Thyroid gland (tissue), 4 donors: Measurements from ENCODE around the gene COG1. TPM values are rescaled to one million over a fixed set of nuclear protein-coding genes. Genes with fewer than 3 reads are reported as not detected.
A peak's percentile ranks its signal among the peaks of the same experiment; 100 is the strongest.

Experiments used
- DNase-seq, 2 donors: peaks; one replicate each; pipeline ENCODE4 v3.0.0-alpha.2; 2019
- H3K27ac ChIP-seq, 3 donors: fragments of 200-600 bp; sonication (generic); 1 replicate in 2 of 3; 2 replicates in 1 of 3; pipeline ENCODE4 v1.5.1; 2016 to 2019; ENCODE audit warnings: mild to moderate bottlenecking in 1 of 3, moderate library complexity in 1 of 3
- H3K27me3 ChIP-seq: fragments of 200-600 bp; sonication (generic); one replicate; pipeline ENCODE4 v1.5.1; 2019
- H3K36me3 ChIP-seq, 2 donors: fragments of 200-600 bp; sonication (generic); one replicate each; pipeline ENCODE4 v1.5.1; 2016 to 2019
- H3K4me1 ChIP-seq, 2 donors: fragments of 200-600 bp; sonication (generic); one replicate each; pipeline ENCODE4 v1.5.1; 2017 to 2019
- H3K4me3 ChIP-seq, 3 donors: fragments of 200-600 bp; sonication (generic); replicated peaks in 1 of 3; 1 replicate in 2 of 3; 2 replicates in 1 of 3; pipeline ENCODE4 v1.5.1; 2016; ENCODE audit warnings: mild to moderate bottlenecking in 1 of 3
- H3K9me3 ChIP-seq: fragments of 200-600 bp; sonication (generic); one replicate; pipeline ENCODE4 v1.5.1; 2017
- POLR2A ChIP-seq, 2 donors: fragments of 450-650 bp; IDR thresholded peaks; one replicate each; pipeline ENCODE4 v1.6.1; 2017; ENCODE audit warnings: antibody characterized with exemption in 2 of 2, mild to moderate bottlenecking in 2 of 2, moderate library complexity in 1 of 2
- WGBS, 2 donors: methylation state at CpG; one replicate each; pipeline ENCODE4 v1.1.5; 2017; 5-methylcytosine and 5-hydroxymethylcytosine counted together
- intact Hi-C: fragments of 100-400 bp; cut with DNase I; formaldehyde crosslinking; loops from one replicate; pipeline ENCODE4 v1.15.1; 2023
- total RNA-seq, 4 donors: library from RNA; depleted of rRNA; stranded (reverse); fragments of >200 nt; gene quantifications; one replicate each; pipeline ENCODE4 v1.2.3, GENCODE V29; 2016
- TF ChIP-seq, protein P1 (sequence below), 6 experiments: fragments of 200-600 bp in 3 of 6; fragments of 450-650 bp in 3 of 6; sonication (generic) in 3 of 6; IDR thresholded peaks; one replicate each; pipeline ENCODE4 v1.5.1; 2016 to 2019; ENCODE audit warnings: antibody characterized with exemption in 6 of 6, mild to moderate bottlenecking in 2 of 6, inconsistent platforms in 1 of 6, moderate library complexity in 1 of 6

COG1 gene
- total RNA-seq, 4 donors from 2014 or later: 31.9 to 42.9 (median 37.2) TPM

DNA sequence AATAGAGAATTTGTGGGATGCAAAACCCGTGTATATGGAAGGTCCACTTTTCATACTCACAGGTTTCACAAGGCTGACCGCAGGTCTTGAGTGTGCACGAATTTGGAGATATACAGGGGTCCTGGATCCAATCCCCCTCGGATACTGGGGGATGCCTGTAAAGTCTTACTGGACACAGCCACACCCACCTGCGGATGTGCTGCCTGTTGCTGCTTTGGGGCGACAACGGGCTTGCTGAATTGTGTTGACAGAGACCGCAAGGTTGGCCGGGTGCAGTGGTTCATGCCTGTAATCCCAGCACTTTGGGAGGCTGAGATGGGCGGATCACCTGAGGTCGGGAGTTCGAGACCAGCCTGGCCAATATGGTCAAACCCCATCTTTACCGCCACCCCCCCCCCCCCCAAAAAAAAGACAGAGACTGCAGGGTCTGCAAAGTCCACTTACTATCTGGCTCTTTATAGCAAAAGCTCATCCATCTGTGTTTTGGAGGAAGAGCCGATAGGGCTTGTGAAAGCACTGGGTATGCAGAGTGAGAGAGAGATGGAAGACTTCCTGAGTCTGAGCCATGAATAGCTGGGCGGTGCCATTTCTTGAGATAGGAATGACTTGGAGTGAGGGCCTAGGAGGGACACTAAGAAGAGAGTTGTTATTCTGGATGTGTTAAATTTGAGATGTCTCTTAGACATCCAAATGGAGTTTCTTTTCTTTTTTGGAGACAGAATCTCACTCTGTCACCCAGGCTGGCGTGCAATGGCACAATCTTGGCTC, 6.4 kb upstream of the COG1 start:
- Histone ChIP-seq H3K9me3 (no peaks in the 10 kb centered on the region), H3K27me3 (no peaks in the 10 kb centered on the region), H3K27ac (no peak overlapping the region), H3K4me1 (no peaks in the 10 kb centered on the region), H3K4me3 (no peak overlapping the region), H3K36me3 (no peaks in the 10 kb centered on the region)
- 89 to 95% methylated on average over 11 to 16 of the region's 16 CpGs for WGBS, 2 donors
- DNase-seq: no peak
- intact Hi-C loops: no loop called here
- no peak for TF ChIP-seq POLR2A (IDR thresholded peaks at IDR 0.05)
- TF ChIP-seq, protein P1, sequence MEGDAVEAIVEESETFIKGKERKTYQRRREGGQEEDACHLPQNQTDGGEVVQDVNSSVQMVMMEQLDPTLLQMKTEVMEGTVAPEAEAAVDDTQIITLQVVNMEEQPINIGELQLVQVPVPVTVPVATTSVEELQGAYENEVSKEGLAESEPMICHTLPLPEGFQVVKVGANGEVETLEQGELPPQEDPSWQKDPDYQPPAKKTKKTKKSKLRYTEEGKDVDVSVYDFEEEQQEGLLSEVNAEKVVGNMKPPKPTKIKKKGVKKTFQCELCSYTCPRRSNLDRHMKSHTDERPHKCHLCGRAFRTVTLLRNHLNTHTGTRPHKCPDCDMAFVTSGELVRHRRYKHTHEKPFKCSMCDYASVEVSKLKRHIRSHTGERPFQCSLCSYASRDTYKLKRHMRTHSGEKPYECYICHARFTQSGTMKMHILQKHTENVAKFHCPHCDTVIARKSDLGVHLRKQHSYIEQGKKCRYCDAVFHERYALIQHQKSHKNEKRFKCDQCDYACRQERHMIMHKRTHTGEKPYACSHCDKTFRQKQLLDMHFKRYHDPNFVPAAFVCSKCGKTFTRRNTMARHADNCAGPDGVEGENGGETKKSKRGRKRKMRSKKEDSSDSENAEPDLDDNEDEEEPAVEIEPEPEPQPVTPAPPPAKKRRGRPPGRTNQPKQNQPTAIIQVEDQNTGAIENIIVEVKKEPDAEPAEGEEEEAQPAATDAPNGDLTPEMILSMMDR (IDR thresholded peaks at IDR 0.05): no peak

GRCh38 chr17:73187203-73187769, 5.6 kb upstream of the COG1 start:
- Histone ChIP-seq H3K36me3 (no peaks in the 10 kb centered on the region), H3K27me3 (no peaks in the 10 kb centered on the region), H3K27ac (no peak overlapping the region), H3K9me3 (no peaks in the 10 kb centered on the region), H3K4me1 (peaks cover 0 to 4% of the 10 kb centered on the region in 2 donors), H3K4me3 (no peak overlapping the region)
- TF ChIP-seq POLR2A (IDR thresholded peaks at IDR 0.05): no peak
- TF ChIP-seq, protein P1 (IDR thresholded peaks at IDR 0.05): no peak
- DNase-seq: no peak
- 72 to 73% methylated on average over 8 to 9 of the region's 9 CpGs for WGBS, 2 donors
- intact Hi-C loops: no loop called here

DNA sequence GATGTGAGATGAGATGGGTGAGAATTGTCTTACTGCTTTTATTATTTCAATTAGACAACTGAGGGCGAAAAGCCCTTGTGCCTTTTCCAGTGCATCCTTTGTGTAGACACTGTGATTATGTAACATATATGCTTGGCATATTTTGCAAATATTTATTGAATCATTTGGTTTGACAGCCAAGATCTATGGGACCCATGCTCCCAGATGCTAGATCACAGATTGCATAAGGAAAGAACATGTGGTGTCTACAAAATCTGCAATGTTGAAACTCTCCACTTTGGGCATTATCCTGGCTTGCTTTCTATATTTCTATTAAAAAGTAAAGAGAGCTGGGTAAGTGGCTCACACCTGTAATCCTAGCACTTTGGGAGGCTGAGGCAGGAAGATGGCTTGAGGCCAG, 4.8 kb upstream of the COG1 start:
- no peak overlapping the region for H3K4me3 ChIP-seq
- 100% methylated on average over 1 of the region's 1 CpG for WGBS, 2 donors
- H3K27me3 ChIP-seq: no peaks in the 10 kb centered on the region
- no peak for DNase-seq
- TF ChIP-seq, protein P1 (IDR thresholded peaks at IDR 0.05): no peak
- no peak for TF ChIP-seq POLR2A (IDR thresholded peaks at IDR 0.05)
- no peaks in the 10 kb centered on the region for H3K9me3 ChIP-seq
- H3K36me3 ChIP-seq: no peaks in the 10 kb centered on the region
- no peak overlapping the region for H3K27ac ChIP-seq
- intact Hi-C loops: no loop called here
- H3K4me1 ChIP-seq: peaks cover 0 to 4% of the 10 kb centered on the region in 2 donors

DNA sequence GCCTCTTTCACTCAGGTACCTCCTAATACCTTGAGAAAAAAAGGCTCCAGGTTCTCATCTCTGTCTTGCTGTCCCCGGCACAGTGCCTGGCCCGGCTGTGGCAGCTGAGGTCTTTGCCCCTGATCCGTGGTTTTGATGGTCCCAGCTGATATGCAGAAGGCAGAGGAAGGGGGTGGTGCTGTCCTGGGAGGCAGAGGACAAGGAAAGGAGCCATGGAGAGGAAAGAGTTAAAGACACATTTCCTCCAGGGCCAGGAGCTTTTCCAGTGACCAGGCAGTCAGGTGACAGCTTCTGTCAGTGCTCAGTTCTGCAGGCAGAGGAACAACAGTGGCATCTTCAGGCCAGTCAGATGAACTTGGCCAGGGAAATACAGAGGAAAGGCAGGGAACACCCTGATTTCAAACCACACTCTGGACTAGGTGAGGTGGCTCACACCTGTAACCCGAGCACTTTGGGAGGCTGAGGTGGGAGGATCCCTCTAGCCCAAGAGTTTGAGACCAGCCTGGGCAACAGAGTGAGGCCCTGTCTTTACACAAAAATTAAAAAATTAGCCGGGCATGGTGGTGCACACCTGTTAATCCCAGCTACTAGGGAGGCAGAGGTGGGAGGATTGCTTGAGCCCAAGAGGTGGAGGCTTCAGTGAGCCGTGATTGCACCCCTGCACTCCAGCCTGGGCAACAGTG, 3.3 kb upstream of the COG1 start:
- no peak for TF ChIP-seq POLR2A (IDR thresholded peaks at IDR 0.05)
- TF ChIP-seq, protein P1 (IDR thresholded peaks at IDR 0.05): peak in 3 of 6 experiments; percentile 43 to 51 (median 48)
- 66 to 67% methylated on average over 5 to 6 of the region's 6 CpGs for WGBS, 2 donors
- intact Hi-C loops: loop anchor here (5.0 kb wide), 2 partner anchors 43 to 183 kb away; a partner anchor contains a TSS
- H3K4me3 ChIP-seq: no peak overlapping the region
- peaks cover 6 to 10% of the 10 kb centered on the region in 2 donors for H3K4me1 ChIP-seq
- H3K9me3 ChIP-seq: no peaks in the 10 kb centered on the region
- H3K36me3 ChIP-seq: no peaks in the 10 kb centered on the region
- peak; percentile 34 for DNase-seq
- no peaks in the 10 kb centered on the region for H3K27me3 ChIP-seq
- no peak overlapping the region for H3K27ac ChIP-seq
